ENCODE results near the gene PLEKHM3. TPM values are rescaled to one million over a fixed set of nuclear protein-coding genes. Genes with fewer than 3 reads are reported as not detected.
A peak's percentile ranks its signal among the peaks of the same experiment; 100 is the strongest.

The PLEKHM3 gene
- total and polyA plus RNA-seq, 4 donors: 15.6 to 34.5 (median 18.3) TPM

- H3K9me3 ChIP-seq (ENCODE audit: control insufficient read depth, insufficient read depth, low read length): no peaks in the 10 kb centered on the region
These were observed 36.8 kb upstream of the PLEKHM3 start for GRCh38 chr2:208062113-208062512.

GRCh38 chr2:208057108-208057507, 31.8 kb upstream of the PLEKHM3 start:
- H3K9me3 ChIP-seq (ENCODE audit: control insufficient read depth, insufficient read depth, low read length): no peaks in the 10 kb centered on the region
- H3K4me3 ChIP-seq (ENCODE audit: low read depth, low read length): no peak overlapping the region
- WGBS (ENCODE audit: insufficient coverage): no CpG with 5 or more reads among the region's 1 CpG
- H3K36me3 ChIP-seq (ENCODE audit: control insufficient read depth, insufficient read depth, low read length): no peaks in the 10 kb centered on the region
- H3K4me1 ChIP-seq (ENCODE audit: control insufficient read depth, insufficient read depth, low read length): no peaks in the 10 kb centered on the region
- no peaks in the 10 kb centered on the region for H3K27me3 ChIP-seq (ENCODE audit: control insufficient read depth, insufficient read depth, low read length)
- no peak for DNase-seq (ENCODE audit: low read depth in 4 of 6, low spot score in 6 of 6)
- no peak overlapping the region for H3K27ac ChIP-seq (ENCODE audit: low read depth, low read length)

More at GRCh38 chr2:208062113-208062512, 36.8 kb upstream of the PLEKHM3 start:
- Histone ChIP-seq H3K27ac (ENCODE audit: low read depth, low read length) (no peak overlapping the region), H3K4me1 (ENCODE audit: control insufficient read depth, insufficient read depth, low read length) (peaks cover 4% of the 10 kb centered on the region), H3K4me3 (ENCODE audit: low read depth, low read length) (no peak overlapping the region), H3K27me3 (ENCODE audit: control insufficient read depth, insufficient read depth, low read length) (no peaks in the 10 kb centered on the region), H3K36me3 (ENCODE audit: control insufficient read depth, insufficient read depth, low read length) (no peaks in the 10 kb centered on the region)
- no CpG with 5 or more reads among the region's 4 CpGs for WGBS (ENCODE audit: insufficient coverage)
- peak in 2 of 6 donors; percentile 55 to 65 for DNase-seq (ENCODE audit: low read depth in 4 of 6, low spot score in 6 of 6)

GRCh38 chr2:208049441-208049840, 24.1 kb upstream of the PLEKHM3 start:
- Histone ChIP-seq H3K36me3 (ENCODE audit: control insufficient read depth, insufficient read depth, low read length) (no peaks in the 10 kb centered on the region), H3K4me1 (ENCODE audit: control insufficient read depth, insufficient read depth, low read length) (no peaks in the 10 kb centered on the region), H3K27ac (ENCODE audit: low read depth, low read length) (no peak overlapping the region), H3K9me3 (ENCODE audit: control insufficient read depth, insufficient read depth, low read length) (no peaks in the 10 kb centered on the region), H3K4me3 (ENCODE audit: low read depth, low read length) (no peak overlapping the region), H3K27me3 (ENCODE audit: control insufficient read depth, insufficient read depth, low read length) (no peaks in the 10 kb centered on the region)
- no CpG with 5 or more reads among the region's 2 CpGs for WGBS (ENCODE audit: insufficient coverage)
- no peak for DNase-seq (ENCODE audit: low read depth in 4 of 6, low spot score in 6 of 6)

GRCh38 chr2:208049006-208049405, 23.7 kb upstream of the PLEKHM3 start:
- no peak for DNase-seq (ENCODE audit: low read depth in 4 of 6, low spot score in 6 of 6)
- Histone ChIP-seq H3K27ac (ENCODE audit: low read depth, low read length) (no peak overlapping the region), H3K36me3 (ENCODE audit: control insufficient read depth, insufficient read depth, low read length) (no peaks in the 10 kb centered on the region), H3K4me1 (ENCODE audit: control insufficient read depth, insufficient read depth, low read length) (no peaks in the 10 kb centered on the region), H3K27me3 (ENCODE audit: control insufficient read depth, insufficient read depth, low read length) (no peaks in the 10 kb centered on the region), H3K9me3 (ENCODE audit: control insufficient read depth, insufficient read depth, low read length) (no peaks in the 10 kb centered on the region), H3K4me3 (ENCODE audit: low read depth, low read length) (no peak overlapping the region)
- 100% methylated on average over 1 of the region's 4 CpGs for WGBS (ENCODE audit: insufficient coverage)

GRCh38 chr2:208047840-208048239, 22.5 kb upstream of the PLEKHM3 start:
- Histone ChIP-seq H3K4me3 (ENCODE audit: low read depth, low read length) (no peak overlapping the region), H3K4me1 (ENCODE audit: control insufficient read depth, insufficient read depth, low read length) (no peaks in the 10 kb centered on the region), H3K9me3 (ENCODE audit: control insufficient read depth, insufficient read depth, low read length) (no peaks in the 10 kb centered on the region), H3K36me3 (ENCODE audit: control insufficient read depth, insufficient read depth, low read length) (no peaks in the 10 kb centered on the region), H3K27ac (ENCODE audit: low read depth, low read length) (no peak overlapping the region), H3K27me3 (ENCODE audit: control insufficient read depth, insufficient read depth, low read length) (no peaks in the 10 kb centered on the region)
- DNase-seq (ENCODE audit: low read depth in 4 of 6, low spot score in 6 of 6): no peak
- WGBS (ENCODE audit: insufficient coverage): 67% methylated on average over 2 of the region's 3 CpGs

DNA sequence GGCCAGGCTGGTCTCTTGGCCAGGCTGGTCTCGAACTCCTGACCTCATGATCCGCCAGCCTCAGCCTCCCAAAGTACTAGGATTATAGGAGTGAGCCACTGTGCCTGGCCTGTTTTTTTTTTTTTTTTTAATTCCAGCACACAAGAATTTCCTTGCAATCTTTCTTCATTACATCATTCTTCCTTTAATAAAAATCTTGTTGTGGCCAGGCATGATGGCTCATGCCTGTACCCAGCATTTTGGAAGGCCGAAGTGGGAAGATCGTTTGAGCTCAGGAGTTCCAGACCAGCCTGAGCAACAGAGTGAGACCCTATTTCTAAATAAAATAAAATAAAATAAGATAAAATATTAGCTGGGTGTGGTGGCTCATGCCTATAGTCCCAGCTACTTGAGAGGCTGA, 21.4 kb upstream of the PLEKHM3 start:
- Histone ChIP-seq H3K36me3 (ENCODE audit: control insufficient read depth, insufficient read depth, low read length) (no peaks in the 10 kb centered on the region), H3K9me3 (ENCODE audit: control insufficient read depth, insufficient read depth, low read length) (no peaks in the 10 kb centered on the region), H3K4me1 (ENCODE audit: control insufficient read depth, insufficient read depth, low read length) (no peaks in the 10 kb centered on the region), H3K4me3 (ENCODE audit: low read depth, low read length) (no peak overlapping the region), H3K27ac (ENCODE audit: low read depth, low read length) (no peak overlapping the region), H3K27me3 (ENCODE audit: control insufficient read depth, insufficient read depth, low read length) (no peaks in the 10 kb centered on the region)
- WGBS (ENCODE audit: insufficient coverage): 85% methylated on average over 2 of the region's 4 CpGs
- DNase-seq (ENCODE audit: low read depth in 4 of 6, low spot score in 6 of 6): no peak

DNA sequence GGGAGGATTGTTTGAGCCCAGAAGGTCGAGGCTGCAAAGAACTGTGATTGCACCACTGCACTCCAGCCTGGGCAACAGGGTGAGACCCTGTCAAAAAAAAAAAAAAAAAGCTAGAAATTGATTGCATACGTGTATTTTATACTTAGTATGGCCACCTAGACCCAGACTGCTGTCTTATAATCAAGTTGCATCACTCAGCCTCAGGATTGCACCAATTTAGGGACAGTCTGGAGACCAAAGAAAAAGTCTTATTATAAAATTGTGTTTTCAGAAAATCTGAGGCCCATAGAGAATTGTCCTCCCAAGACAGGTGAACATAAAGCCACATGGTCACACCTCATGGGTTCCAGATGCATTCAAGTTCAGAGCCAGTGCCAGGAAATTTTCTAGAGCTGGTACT, 17.1 kb upstream of the PLEKHM3 start:
- Histone ChIP-seq H3K4me3 (ENCODE audit: low read depth, low read length) (no peak overlapping the region), H3K4me1 (ENCODE audit: control insufficient read depth, insufficient read depth, low read length) (no peaks in the 10 kb centered on the region), H3K36me3 (ENCODE audit: control insufficient read depth, insufficient read depth, low read length) (no peaks in the 10 kb centered on the region), H3K27me3 (ENCODE audit: control insufficient read depth, insufficient read depth, low read length) (peaks cover 5% of the 10 kb centered on the region), H3K27ac (ENCODE audit: low read depth, low read length) (no peak overlapping the region), H3K9me3 (ENCODE audit: control insufficient read depth, insufficient read depth, low read length) (no peaks in the 10 kb centered on the region)
- 80% methylated on average over 1 of the region's 2 CpGs for WGBS (ENCODE audit: insufficient coverage)
- DNase-seq (ENCODE audit: low read depth in 4 of 6, low spot score in 6 of 6): no peak

GRCh38 chr2:208042041-208042440, 16.7 kb upstream of the PLEKHM3 start:
- Histone ChIP-seq H3K27ac (ENCODE audit: low read depth, low read length) (no peak overlapping the region), H3K4me3 (ENCODE audit: low read depth, low read length) (no peak overlapping the region), H3K9me3 (ENCODE audit: control insufficient read depth, insufficient read depth, low read length) (no peaks in the 10 kb centered on the region), H3K27me3 (ENCODE audit: control insufficient read depth, insufficient read depth, low read length) (peaks cover 5% of the 10 kb centered on the region), H3K36me3 (ENCODE audit: control insufficient read depth, insufficient read depth, low read length) (no peaks in the 10 kb centered on the region), H3K4me1 (ENCODE audit: control insufficient read depth, insufficient read depth, low read length) (no peaks in the 10 kb centered on the region)
- WGBS (ENCODE audit: insufficient coverage): no CpG with 5 or more reads among the region's 3 CpGs
- DNase-seq (ENCODE audit: low read depth in 4 of 6, low spot score in 6 of 6): no peak

- no peak overlapping the region for H3K27ac ChIP-seq (ENCODE audit: low read depth, low read length)
- no peaks in the 10 kb centered on the region for H3K36me3 ChIP-seq (ENCODE audit: control insufficient read depth, insufficient read depth, low read length)
- peak in 2 of 6 donors; percentile 65 to 72 for DNase-seq (ENCODE audit: low read depth in 4 of 6, low spot score in 6 of 6)
- H3K4me1 ChIP-seq (ENCODE audit: control insufficient read depth, insufficient read depth, low read length): no peaks in the 10 kb centered on the region
- H3K27me3 ChIP-seq (ENCODE audit: control insufficient read depth, insufficient read depth, low read length): peaks cover 5% of the 10 kb centered on the region
- no peak overlapping the region for H3K4me3 ChIP-seq (ENCODE audit: low read depth, low read length)
- 29% methylated on average over 5 of the region's 8 CpGs for WGBS (ENCODE audit: insufficient coverage)
- no peaks in the 10 kb centered on the region for H3K9me3 ChIP-seq (ENCODE audit: control insufficient read depth, insufficient read depth, low read length)
These were observed 15.2 kb upstream of the PLEKHM3 start for GRCh38 chr2:208040199-208041171.
